Measurements from ENCODE around the gene TCAIM. TPM values are rescaled to one million over a fixed set of nuclear protein-coding genes. Genes with fewer than 3 reads are reported as not detected.

Gene TCAIM
- total RNA-seq, 1 experiment from 2014 or later, result 18.4 TPM

GRCh38 chr3:44427683-44428082 is 89.1 kb downstream of the TCAIM start (continued):
- TF ChIP-seq REST (IDR thresholded peaks at IDR 0.05; ENCODE audit: low read depth) (no peak), RAD21 (IDR thresholded peaks at IDR 0.05; ENCODE audit: low read depth) (no peak), TCF7L2 (IDR thresholded peaks at IDR 0.05; ENCODE audit: borderline replicate concordance, extremely low read depth, insufficient read depth, insufficient read length) (no peak)

DNA sequence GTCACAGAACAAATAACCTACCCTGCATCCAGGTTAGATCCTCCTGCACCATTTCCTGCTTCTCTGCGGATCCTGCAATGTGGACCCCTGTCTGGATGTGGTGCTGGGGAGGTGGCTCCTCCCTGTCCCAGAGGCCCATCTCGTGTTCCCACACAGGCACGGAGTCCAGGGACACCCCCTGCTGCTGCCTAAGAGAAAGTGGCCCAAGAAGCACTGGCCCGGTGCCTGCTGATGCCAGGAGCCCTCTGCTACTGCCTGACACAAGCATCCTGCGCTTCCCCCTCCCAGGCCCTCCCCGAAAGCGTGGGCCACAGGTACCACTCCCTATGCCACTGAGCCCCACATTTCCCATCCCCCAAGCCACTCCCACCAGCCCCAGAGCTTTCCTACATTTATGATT is 90.3 kb downstream of the TCAIM start:
- ChIA-PET RAD21 (ENCODE audit: low non-redundant PET in 1 of 2, low total read pairs in 2 of 2, uncharacterized antibody in 2 of 2, unreplicated experiment in 2 of 2) (no interaction called here), POLR2A (no interaction called here), CTCF (no interaction called here)
- H3K4me3 ChIP-seq (replicated peaks in 1 of 2; ENCODE audit: low read depth in 1 of 2, low read length in 2 of 2), result no peak overlapping the region
- no peak for TF ChIP-seq ZBTB33 (IDR thresholded peaks at IDR 0.05; ENCODE audit: extremely low read depth, insufficient replicate concordance, low read length)
- TF ChIP-seq ELF1 (IDR thresholded peaks at IDR 0.05; ENCODE audit: borderline replicate concordance, low read depth), result no peak
- TF ChIP-seq, protein P1, sequence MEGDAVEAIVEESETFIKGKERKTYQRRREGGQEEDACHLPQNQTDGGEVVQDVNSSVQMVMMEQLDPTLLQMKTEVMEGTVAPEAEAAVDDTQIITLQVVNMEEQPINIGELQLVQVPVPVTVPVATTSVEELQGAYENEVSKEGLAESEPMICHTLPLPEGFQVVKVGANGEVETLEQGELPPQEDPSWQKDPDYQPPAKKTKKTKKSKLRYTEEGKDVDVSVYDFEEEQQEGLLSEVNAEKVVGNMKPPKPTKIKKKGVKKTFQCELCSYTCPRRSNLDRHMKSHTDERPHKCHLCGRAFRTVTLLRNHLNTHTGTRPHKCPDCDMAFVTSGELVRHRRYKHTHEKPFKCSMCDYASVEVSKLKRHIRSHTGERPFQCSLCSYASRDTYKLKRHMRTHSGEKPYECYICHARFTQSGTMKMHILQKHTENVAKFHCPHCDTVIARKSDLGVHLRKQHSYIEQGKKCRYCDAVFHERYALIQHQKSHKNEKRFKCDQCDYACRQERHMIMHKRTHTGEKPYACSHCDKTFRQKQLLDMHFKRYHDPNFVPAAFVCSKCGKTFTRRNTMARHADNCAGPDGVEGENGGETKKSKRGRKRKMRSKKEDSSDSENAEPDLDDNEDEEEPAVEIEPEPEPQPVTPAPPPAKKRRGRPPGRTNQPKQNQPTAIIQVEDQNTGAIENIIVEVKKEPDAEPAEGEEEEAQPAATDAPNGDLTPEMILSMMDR (IDR thresholded peaks at IDR 0.05 in 2 of 3, conservative IDR thresholded peaks at IDR 0.05 in 1 of 3; ENCODE audit: borderline replicate concordance in 1 of 3, insufficient read depth in 1 of 3, low read depth in 2 of 3, low read length in 2 of 3), result no peak
- no peak for TF ChIP-seq POLR2AphosphoS5 (IDR thresholded peaks at IDR 0.05; ENCODE audit: low read depth, low read length)
- no peak for TF ChIP-seq SP1 (IDR thresholded peaks at IDR 0.05; ENCODE audit: low read depth)
- no peak for TF ChIP-seq RAD21 (IDR thresholded peaks at IDR 0.05; ENCODE audit: low read depth)
- no peak for TF ChIP-seq FOSL1 (IDR thresholded peaks at IDR 0.05; ENCODE audit: low read depth)
- TF ChIP-seq TCF7L2 (IDR thresholded peaks at IDR 0.05; ENCODE audit: borderline replicate concordance, extremely low read depth, insufficient read depth, insufficient read length), result no peak
- TF ChIP-seq CBX3 (IDR thresholded peaks at IDR 0.05; ENCODE audit: low read depth), result no peak
- no peak for TF ChIP-seq ATF3 (IDR thresholded peaks at IDR 0.05)
- no peak for TF ChIP-seq POLR2A (IDR thresholded peaks at IDR 0.05; ENCODE audit: borderline replicate concordance, extremely low read depth, insufficient read depth, insufficient read length)
- no peak for TF ChIP-seq CEBPB (IDR thresholded peaks at IDR 0.05; ENCODE audit: low read depth)
- no peak for TF ChIP-seq EGR1 (IDR thresholded peaks at IDR 0.05; ENCODE audit: low read depth)
- no peak for TF ChIP-seq ZFX (IDR thresholded peaks at IDR 0.05)
- no peak for TF ChIP-seq JUND (IDR thresholded peaks at IDR 0.05)
- no peak for TF ChIP-seq EZH2 (IDR thresholded peaks at IDR 0.05)
- H3K9ac ChIP-seq (ENCODE audit: low read length), result no peak overlapping the region
- H3K4me2 ChIP-seq (ENCODE audit: low read length), result no peak overlapping the region
- no peak overlapping the region for H2AFZ ChIP-seq (ENCODE audit: low read depth, low read length, poor library complexity, severe bottlenecking)
- intact Hi-C loops (cut with micrococcal nuclease), result no loop called here
- no peaks in the 10 kb centered on the region for H3K27me3 ChIP-seq (ENCODE audit: insufficient read depth, low read length)
- ATAC-seq, result no peak
- BruUV-seq (replicated peaks), result no TSS peak
- H3K36me3 ChIP-seq (ENCODE audit: control insufficient read depth in 1 of 2, insufficient read depth in 2 of 2, low read length in 2 of 2), result no peaks in the 10 kb centered on the region
- no peaks in the 10 kb centered on the region; the same call in 1 of the 2 replicates for H4K20me1 ChIP-seq (ENCODE audit: insufficient read depth)
- no peaks in the 10 kb centered on the region for H3K79me2 ChIP-seq (ENCODE audit: insufficient read depth, low read length)
- no peaks in the 10 kb centered on the region for H3K4me1 ChIP-seq (ENCODE audit: control insufficient read depth in 1 of 2, insufficient read depth in 2 of 2, low read length in 2 of 2)
- no peaks in the 10 kb centered on the region for H3K9me3 ChIP-seq (ENCODE audit: control insufficient read depth in 1 of 2, insufficient read depth in 1 of 2, low read depth in 1 of 2, low read length in 2 of 2)
- H3K27ac ChIP-seq (ENCODE audit: low read depth, low read length), result no peak overlapping the region
- no peaks in the 10 kb centered on the region for H3K9me2 ChIP-seq (ENCODE audit: insufficient read depth)
- no peak for DNase-seq (ENCODE audit: low read depth, low spot score)

Measured in HCT116 (cell line).